Measurements from ENCODE around the gene FOXP1.

GRCh38 chr3:71288269-71288930 lies 295.1 kb downstream of the FOXP1 start:
- TF ChIP-seq SIN3A (IDR thresholded peaks at IDR 0.05; ENCODE audit: borderline replicate concordance, insufficient read depth, low read length) (no peak), POLR2AphosphoS5 (IDR thresholded peaks at IDR 0.05; ENCODE audit: low read depth, low read length) (no peak), REST (IDR thresholded peaks at IDR 0.05; ENCODE audit: insufficient read depth in 1 of 2, low read depth in 2 of 2, low read length in 2 of 2) (no peak)
